Kidney epithelial cell (primary cell): ENCODE measurements around the gene KRAS. TPM values are rescaled to one million over a fixed set of nuclear protein-coding genes. Genes with fewer than 3 reads are reported as not detected.

Experiments
- DNase-seq: peaks from one replicate; pipeline ENCODE4 v3.0.0-alpha.2; 2010; ENCODE audit warnings: low read depth
- H3K27me3 ChIP-seq: 2 replicates; pipeline ENCODE4 v1.6.0; 2011; ENCODE audit warnings: low read length; ENCODE audit not compliant: control insufficient read depth, insufficient read depth
- H3K36me3 ChIP-seq: 2 replicates; pipeline ENCODE4 v1.5.1; 2011; ENCODE audit warnings: low read length; ENCODE audit not compliant: control insufficient read depth, insufficient read depth
- H3K4me3 ChIP-seq: 2 replicates; pipeline ENCODE4 v1.5.1; 2011; ENCODE audit warnings: low read depth, mild to moderate bottlenecking, control low read depth, low read length
- CTCF ChIP-seq: IDR thresholded peaks from 2 replicates; pipeline ENCODE4 v1.5.1; 2011; ENCODE audit warnings: mild to moderate bottlenecking, moderate library complexity, low read length, control low read depth, inconsistent platforms; ENCODE audit not compliant: insufficient read depth, poor library complexity, severe bottlenecking
- total RNA-seq: library from RNA; depleted of rRNA; stranded (reverse); fragments of >200 nt; gene quantifications from 2 replicates; pipeline ENCODE4 v1.2.3, GENCODE V29; 2015

The KRAS gene
- total RNA-seq, 1 donor from 2014 or later = 24.0 TPM

DNA sequence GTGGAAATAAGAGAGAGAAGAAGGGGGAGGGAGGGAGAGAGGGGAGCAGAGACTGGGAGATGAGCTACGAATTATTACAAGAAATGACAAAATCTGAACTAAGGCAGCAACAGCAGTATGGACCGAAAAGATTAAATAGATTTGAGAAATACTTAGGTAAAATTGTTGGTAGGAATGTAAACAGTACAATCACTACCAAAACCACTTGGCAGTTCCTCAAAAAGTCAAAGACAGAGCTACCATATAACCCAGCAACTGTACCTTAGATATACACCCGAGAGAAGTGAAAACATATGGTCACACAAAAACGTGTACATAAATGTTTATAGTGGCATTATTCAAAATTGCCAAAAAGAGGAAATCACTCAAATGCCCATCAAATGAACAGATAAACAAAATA is 14.1 kb downstream of the KRAS start:
- H3K27me3 ChIP-seq = no peaks in the 10 kb centered on the region
- peaks cover 2% of the 10 kb centered on the region for H3K36me3 ChIP-seq
- H3K4me3 ChIP-seq = no peak overlapping the region
- TF ChIP-seq CTCF = no peak
- DNase-seq = no peak

DNA sequence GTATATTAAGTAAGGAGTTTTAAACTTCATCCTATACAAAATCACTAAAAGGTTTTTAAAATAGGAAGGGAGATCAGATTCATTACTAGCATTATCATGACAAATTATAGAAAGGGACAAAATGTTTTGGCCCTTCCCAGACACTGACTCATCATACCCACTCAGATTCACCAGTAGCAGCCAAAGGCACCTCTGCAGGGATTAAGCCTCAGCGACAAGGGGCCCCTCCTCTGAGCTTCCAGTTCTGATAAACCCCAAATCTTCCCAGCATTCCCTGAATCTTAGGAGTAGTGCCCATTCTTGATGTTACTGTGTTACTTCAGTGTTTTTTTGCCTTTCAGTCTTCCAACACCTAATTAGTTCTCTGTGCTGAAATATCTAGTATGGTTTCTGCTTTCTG is 14.5 kb downstream of the KRAS start:
- DNase-seq = no peak
- peaks cover 2% of the 10 kb centered on the region for H3K36me3 ChIP-seq
- H3K4me3 ChIP-seq = no peak overlapping the region

GRCh38 chr12:25213338-25213737 is 37.4 kb downstream of the KRAS start:
- H3K36me3 ChIP-seq = no peaks in the 10 kb centered on the region
- TF ChIP-seq CTCF = no peak
- no peak overlapping the region for H3K4me3 ChIP-seq
- H3K27me3 ChIP-seq = no peaks in the 10 kb centered on the region
- no peak for DNase-seq

More for the DNA sequence above, 14.5 kb downstream of the KRAS start:
- TF ChIP-seq CTCF = no peak
- no peaks in the 10 kb centered on the region for H3K27me3 ChIP-seq

DNA sequence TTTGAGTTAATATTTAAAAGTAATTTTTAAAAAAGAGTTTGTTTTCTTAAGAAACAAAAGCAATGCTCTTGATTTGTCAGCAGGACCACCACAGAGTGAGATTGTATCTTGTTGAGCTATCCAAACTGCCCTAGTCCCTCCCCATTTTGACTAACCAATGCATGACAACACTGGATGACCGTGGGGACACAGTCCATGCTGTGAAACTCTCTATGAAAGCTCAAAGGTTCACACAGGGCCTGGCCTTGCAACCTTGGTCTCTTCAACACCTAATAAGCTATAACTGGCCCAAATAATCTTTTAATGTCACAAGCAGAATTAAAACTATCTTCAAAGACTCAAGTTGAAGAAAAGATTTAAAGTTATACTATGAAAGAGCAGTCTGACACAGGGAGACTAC is 42.2 kb downstream of the KRAS start:
- TF ChIP-seq CTCF = no peak
- Histone ChIP-seq H3K27me3 (no peaks in the 10 kb centered on the region), H3K36me3 (no peaks in the 10 kb centered on the region), H3K4me3 (no peak overlapping the region)
- no peak for DNase-seq

- no peak for TF ChIP-seq CTCF
- no peaks in the 10 kb centered on the region for H3K27me3 ChIP-seq
- no peaks in the 10 kb centered on the region for H3K36me3 ChIP-seq
- no peak overlapping the region for H3K4me3 ChIP-seq
- DNase-seq = no peak
These were observed 42.9 kb downstream of the KRAS start for GRCh38 chr12:25207846-25208245.

GRCh38 chr12:25207411-25207810 is 43.3 kb downstream of the KRAS start:
- no peak for DNase-seq
- H3K27me3 ChIP-seq = no peaks in the 10 kb centered on the region
- TF ChIP-seq CTCF = no peak
- H3K36me3 ChIP-seq = no peaks in the 10 kb centered on the region
- H3K4me3 ChIP-seq = no peak overlapping the region
